Spleen (tissue), 11 donors: ENCODE data around the gene LY6G6D. TPM values are rescaled to one million over a fixed set of nuclear protein-coding genes. Genes with fewer than 3 reads are reported as not detected.

Source experiments
- DNase-seq: peaks from one replicate; pipeline ENCODE4 v3.0.0-alpha.2; 2020
- H3K27ac ChIP-seq, 8 donors: fragments of 200-600 bp; sonication (generic) in 7 of 8; 1 replicate in 4 of 8; 2 replicates in 4 of 8; pipeline versions ENCODE4 v1.5.0 to v1.8.0; 2016 to 2021; ENCODE audit warnings: inconsistent platforms in 4 of 8, mild to moderate bottlenecking in 4 of 8, moderate library complexity in 1 of 8
- H3K27me3 ChIP-seq, 7 donors: fragments of 200-600 bp; sonication (generic) in 6 of 7; replicated peaks in 1 of 7; 1 replicate in 4 of 7; 2 replicates in 3 of 7; pipeline versions ENCODE4 v1.5.0 to v1.8.0; 2016 to 2021; ENCODE audit warnings: inconsistent platforms in 3 of 7, mild to moderate bottlenecking in 1 of 7
- H3K36me3 ChIP-seq, 6 donors: fragments of 200-600 bp; sonication (generic) in 5 of 6; 1 replicate in 4 of 6; 2 replicates in 2 of 6; pipeline versions ENCODE4 v1.5.0 to v1.8.0; 2016 to 2021; ENCODE audit warnings: inconsistent platforms in 2 of 6
- H3K4me1 ChIP-seq, 6 donors: fragments of 200-600 bp; sonication (generic) in 5 of 6; 1 replicate in 3 of 6; 2 replicates in 3 of 6; pipeline versions ENCODE4 v1.5.0 to v1.8.0; 2016 to 2021; ENCODE audit warnings: inconsistent platforms in 3 of 6
- H3K4me3 ChIP-seq, 8 donors: fragments of 200-600 bp; sonication (generic) in 7 of 8; 1 replicate in 4 of 8; 2 replicates in 4 of 8; pipeline versions ENCODE4 v1.5.0 to v1.8.0; 2016 to 2021; ENCODE audit warnings: inconsistent platforms in 4 of 8, mild to moderate bottlenecking in 4 of 8, moderate library complexity in 2 of 8
- H3K9me3 ChIP-seq, 8 donors: fragments of 200-600 bp; sonication (generic) in 7 of 8; 1 replicate in 4 of 8; 2 replicates in 4 of 8; pipeline versions ENCODE4 v1.5.0 to v1.8.0; 2016 to 2021; ENCODE audit warnings: inconsistent platforms in 4 of 8
- CTCF ChIP-seq, 11 experiments: fragments of 200-600 bp in 7 of 11; fragments of 450-650 bp in 4 of 11; sonication (generic) in 4 of 11; IDR thresholded peaks in 8 of 11; conservative IDR thresholded peaks in 3 of 11; 1 replicate in 7 of 11; 2 replicates in 4 of 11; pipeline versions ENCODE4 v1.4.0 to v1.8.0; 2016 to 2021; ENCODE audit warnings: antibody characterized with exemption in 11 of 11, inconsistent platforms in 4 of 11, mild to moderate bottlenecking in 1 of 11
- POLR2A ChIP-seq, 3 donors: fragments of 450-650 bp; IDR thresholded peaks; one replicate each; pipeline ENCODE4 v1.5.1; 2017; ENCODE audit warnings: antibody characterized with exemption in 3 of 3, mild to moderate bottlenecking in 1 of 3
- POLR2AphosphoS5 ChIP-seq, 3 donors: sonication (generic); formaldehyde crosslinking; IDR thresholded peaks; one replicate each; pipeline ENCODE4 v1.5.1; 2017; ENCODE audit warnings: antibody characterized with exemption in 3 of 3
- WGBS, 5 donors: extraction: QIAGEN DNeasy Blood & Tissue Kit in 3 of 5; methylation state at CpG; one replicate each; pipeline versions ENCODE4 v1.1.5 to v1.1.7; 2013 to 2018; 5-methylcytosine and 5-hydroxymethylcytosine counted together
- intact Hi-C: fragments of 100-400 bp; cut with DNase I; formaldehyde crosslinking; loops from one replicate; pipeline ENCODE4 v1.15.0; 2023; ENCODE audit warnings: low total_unique reads
- polyA plus RNA-seq, 3 donors: library from polyadenylated mRNA; stranded (reverse); fragments of 200-250 nt; gene quantifications; one replicate each; pipeline ENCODE4 v1.2.1, GENCODE V29; 2013
- total RNA-seq, 7 donors: library from RNA; depleted of rRNA in 3 of 7; stranded (reverse); fragments of >200 nt in 3 of 7; fragmentation: NEBNext Ultra II Directional in 4 of 7; extraction: Animal tissue kit (Norgen Biotek cat#: 25700) in 4 of 7; gene quantifications; one replicate each; pipeline versions ENCODE4 v1.1.0 to v1.2.1, GENCODE V29; 2016 to 2021
- donor health status: healthy with polysubstance abuse.
- donor health status: DM: no; HTN: no; CAD: no; lungs with moderate emphysema.
- donor health status: DM: no; HTN: no; CAD: no.
- donor health status: Bipolar disorder and iron deficiency.
- donor health status: healthy.
- donor health status: DM: no; HTN: no; CAD: no.
- donor health status: DM: yes; HTN: yes; CAD: no.

Gene LY6G6D
- total and polyA plus RNA-seq, 10 donors: not detected

GRCh38 chr6:31737315-31737990 lies 22.3 kb downstream of the LY6G6D start:
- no peak for DNase-seq
- Histone ChIP-seq H3K27me3 (no peaks in the 10 kb centered on the region), H3K9me3 (no peaks in the 10 kb centered on the region), H3K4me1 (peaks cover 44 to 77% (median 69%) of the 10 kb centered on the region in 6 donors), H3K27ac (peak overlapping the region; percentile 82 to 99 (median 96)), H3K36me3 (peaks cover 0 to 30% (median 17%) of the 10 kb centered on the region in 6 donors), H3K4me3 (peak overlapping the region in 7 of 8 donors; percentile 9 to 95 (median 86))
- TF ChIP-seq POLR2AphosphoS5 (IDR thresholded peaks at IDR 0.05) (no peak), POLR2A (IDR thresholded peaks at IDR 0.05) (no peak), CTCF (IDR thresholded peaks at IDR 0.05 in 8 of 11, conservative IDR thresholded peaks at IDR 0.05 in 3 of 11) (no peak)
- intact Hi-C loops: loop anchor here (10.0 kb wide), 2 partner anchors 57 to 87 kb away; partner anchors contain the start of genes HSPA1B and VARS1
- 8 to 20% (median 15%) methylated on average over 7 of the region's 7 CpGs for WGBS, 5 donors

- intact Hi-C loops: loop anchor here (10.0 kb wide), 2 partner anchors 57 to 87 kb away; partner anchors contain the start of genes HSPA1B and VARS1
- Histone ChIP-seq H3K36me3 (peaks cover 0 to 22% (median 8%) of the 10 kb centered on the region in 6 donors), H3K27me3 (no peaks in the 10 kb centered on the region), H3K4me3 (peak overlapping the region in 7 of 8 donors; percentile 9 to 95 (median 82)), H3K4me1 (peaks cover 40 to 69% (median 61%) of the 10 kb centered on the region in 6 donors), H3K9me3 (no peaks in the 10 kb centered on the region), H3K27ac (peak overlapping the region; percentile 82 to 99 (median 96))
- DNase-seq: peak; percentile 90
- WGBS, 5 donors: 3 to 6% (median 4%) methylated on average over 6 of the region's 6 CpGs
- peak in 1 of 3 donors; percentile 28 for TF ChIP-seq POLR2A (IDR thresholded peaks at IDR 0.05)
- TF ChIP-seq CTCF (IDR thresholded peaks at IDR 0.05 in 8 of 11, conservative IDR thresholded peaks at IDR 0.05 in 3 of 11): peak in 5 of 11 experiments; percentile 9 to 35 (median 23)
- TF ChIP-seq POLR2AphosphoS5 (IDR thresholded peaks at IDR 0.05): peak in 2 of 3 donors; percentile 18 to 92
These were observed 23.1 kb downstream of the LY6G6D start for GRCh38 chr6:31737991-31738979.

- intact Hi-C loops: loop anchor here (10.0 kb wide), 2 partner anchors 55 to 85 kb away; partner anchors contain the start of genes HSPA1B and VARS1
- H3K9me3 ChIP-seq: no peaks in the 10 kb centered on the region
- no peaks in the 10 kb centered on the region for H3K27me3 ChIP-seq
- peak; percentile 98 for DNase-seq
- peak; percentile 82 to 92 (median 90) for TF ChIP-seq POLR2AphosphoS5 (IDR thresholded peaks at IDR 0.05)
- no peak for TF ChIP-seq CTCF (IDR thresholded peaks at IDR 0.05 in 8 of 11, conservative IDR thresholded peaks at IDR 0.05 in 3 of 11)
- H3K4me1 ChIP-seq: peaks cover 26 to 54% (median 47%) of the 10 kb centered on the region in 6 donors
- H3K36me3 ChIP-seq: peaks cover 0 to 15% (median 0%) of the 10 kb centered on the region in 6 donors
- H3K27ac ChIP-seq: peak within 1 kb of the TSS; percentile 70 to 99 (median 96)
- WGBS, 5 donors: 0 to 1% (median 1%) methylated on average over 38 to 58 of the region's 58 CpGs
- peak within 1 kb of the TSS; percentile 74 to 95 (median 86) for H3K4me3 ChIP-seq
These were observed 24.7 kb downstream of the LY6G6D start, which contains the start of gene MSH5 for GRCh38 chr6:31739639-31740396. Gene MSH5 (plus strand): TSS chr6:31740005. CDS start chr6:31740467, 462 bp downstream.
